Smooth muscle cell (in vitro differentiated cells): ENCODE measurements around the gene VOPP1. TPM values are rescaled to one million over a fixed set of nuclear protein-coding genes. Genes with fewer than 3 reads are reported as not detected.

Experiments used
- DNase-seq: peaks from one replicate; lab custom pipeline; 2025; ENCODE audit not compliant: unreplicated experiment; lab: John Stamatoyannopoulos, UW
- H2AFZ ChIP-seq: fragments of 200-600 bp; sonication (generic); 2 replicates; pipeline ENCODE4 v1.6.0; 2016; ENCODE audit warnings: antibody characterized with exemption, low read depth, mild to moderate bottlenecking
- H3F3A ChIP-seq: fragments of 200-600 bp; sonication (generic); 2 replicates; pipeline ENCODE4 v1.6.0; 2017; ENCODE audit warnings: antibody characterized with exemption, low read depth
- H3K27ac ChIP-seq: fragments of 200-600 bp; sonication (generic); 2 replicates; pipeline ENCODE4 v1.5.1; 2016; ENCODE audit warnings: low read depth, mild to moderate bottlenecking
- H3K27me3 ChIP-seq: fragments of 200-600 bp; sonication (generic); 2 replicates; pipeline ENCODE4 v1.6.1; 2016; ENCODE audit warnings: low read depth, mild to moderate bottlenecking
- H3K36me3 ChIP-seq: fragments of 200-600 bp; sonication (generic); 2 replicates; pipeline ENCODE4 v1.5.1; 2016; ENCODE audit warnings: low read depth
- H3K4me1 ChIP-seq: fragments of 200-600 bp; sonication (generic); 2 replicates; pipeline ENCODE4 v1.5.1; 2016; ENCODE audit warnings: low read depth
- H3K4me2 ChIP-seq: fragments of 200-600 bp; sonication (generic); 2 replicates; pipeline ENCODE4 v1.6.0; 2016; ENCODE audit warnings: mild to moderate bottlenecking
- H3K4me3 ChIP-seq: fragments of 200-600 bp; sonication (generic); 2 replicates; pipeline ENCODE4 v1.5.1; 2016; ENCODE audit warnings: mild to moderate bottlenecking
- H3K79me2 ChIP-seq: fragments of 200-600 bp; sonication (generic); 2 replicates; pipeline ENCODE4 v1.6.0; 2016; ENCODE audit warnings: low read depth, mild to moderate bottlenecking
- H3K9ac ChIP-seq: fragments of 200-600 bp; sonication (generic); 2 replicates; pipeline ENCODE4 v1.6.0; 2016; ENCODE audit warnings: low read depth
- H3K9me3 ChIP-seq: fragments of 200-600 bp; sonication (generic); replicated peaks from 2 replicates; pipeline ENCODE4 v1.5.1; 2016; ENCODE audit warnings: low read depth
- H4K20me1 ChIP-seq: fragments of 200-600 bp; sonication (generic); 2 replicates; pipeline ENCODE4 v1.6.0; 2016; ENCODE audit warnings: low read depth
- CTCF ChIP-seq: fragments of 200-600 bp; sonication (generic); IDR thresholded peaks from 2 replicates; pipeline ENCODE4 v1.5.1; 2017; ENCODE audit warnings: borderline replicate concordance, mild to moderate bottlenecking, antibody characterized with exemption; ENCODE audit not compliant: insufficient read depth, poor library complexity, severe bottlenecking
- WGBS: methylation state at CpG from one replicate; pipeline ENCODE4 v1.1.7; 2016; ENCODE audit warnings: low lambda C conversion rate; 5-methylcytosine and 5-hydroxymethylcytosine counted together
- polyA plus RNA-seq: library from polyadenylated mRNA; unstranded; fragments of >200 nt; fragmentation: Nextera tagmentation; extraction: Ambion mirVana; gene quantifications from 2 replicates; pipeline ENCODE4 v1.2.1, GENCODE V29; 2016
- total RNA-seq: library from RNA; depleted of rRNA; stranded (reverse); fragments of >200 nt; gene quantifications from 2 replicates; pipeline ENCODE4 v1.2.3, GENCODE V29; 2014

VOPP1 gene
- total and polyA plus RNA-seq, 2 experiments from 2014 or later: 18.3 to 26.6 TPM

- no peak for TF ChIP-seq CTCF
- Histone ChIP-seq H3F3A (no peaks in the 10 kb centered on the region), H3K79me2 (no peaks in the 10 kb centered on the region), H3K9ac (no peak overlapping the region), H4K20me1 (peaks cover 3% of the 10 kb centered on the region), H3K4me2 (no peak overlapping the region), H3K9me3 (no peaks in the 10 kb centered on the region), H3K27me3 (no peaks in the 10 kb centered on the region), H3K27ac (no peak overlapping the region), H3K36me3 (no peaks in the 10 kb centered on the region), H2AFZ (no peak overlapping the region), H3K4me1 (no peaks in the 10 kb centered on the region), H3K4me3 (no peak overlapping the region)
- no peak for DNase-seq
- 80% methylated on average over 13 of the region's 13 CpGs for WGBS
Observed at GRCh38 chr7:55515569-55516279, 56.6 kb downstream of the VOPP1 start.

- H3K27me3 ChIP-seq: no peaks in the 10 kb centered on the region
- no peaks in the 10 kb centered on the region for H3F3A ChIP-seq
- H4K20me1 ChIP-seq: no peaks in the 10 kb centered on the region
- no peaks in the 10 kb centered on the region for H3K4me1 ChIP-seq
- H3K9me3 ChIP-seq: no peaks in the 10 kb centered on the region
- no peak for DNase-seq
- H3K36me3 ChIP-seq: no peaks in the 10 kb centered on the region
- H3K4me3 ChIP-seq: no peak overlapping the region
- no peak overlapping the region for H3K4me2 ChIP-seq
- no peak overlapping the region for H3K9ac ChIP-seq
- H2AFZ ChIP-seq: no peak overlapping the region
- H3K79me2 ChIP-seq: no peaks in the 10 kb centered on the region
- 93% methylated on average over 6 of the region's 6 CpGs for WGBS
- TF ChIP-seq CTCF: no peak
- H3K27ac ChIP-seq: no peak overlapping the region
Observed at GRCh38 chr7:55514546-55515265, 57.6 kb downstream of the VOPP1 start.

GRCh38 chr7:55513868-55514267, 58.4 kb downstream of the VOPP1 start:
- H3K4me1 ChIP-seq: no peaks in the 10 kb centered on the region
- no peak overlapping the region for H3K4me3 ChIP-seq
- H3K4me2 ChIP-seq: no peak overlapping the region
- H3K36me3 ChIP-seq: no peaks in the 10 kb centered on the region
- 98% methylated on average over 5 of the region's 5 CpGs for WGBS
- H2AFZ ChIP-seq: no peak overlapping the region
- no peak overlapping the region for H3K27ac ChIP-seq
- DNase-seq: no peak
- H3K79me2 ChIP-seq: no peaks in the 10 kb centered on the region
- H3K9ac ChIP-seq: no peak overlapping the region
- H3K27me3 ChIP-seq: no peaks in the 10 kb centered on the region
- no peaks in the 10 kb centered on the region for H4K20me1 ChIP-seq
- no peak for TF ChIP-seq CTCF
- no peaks in the 10 kb centered on the region for H3K9me3 ChIP-seq
- no peaks in the 10 kb centered on the region for H3F3A ChIP-seq
